Fibroblast of skin of right quadriceps (primary cell): Measurements from ENCODE around the gene PPP1R15B.

Source experiments
- DNase-seq: peaks from one replicate; pipeline ENCODE4 v3.0.0-alpha.2; 2013

PPP1R15B gene

GRCh38 chr1:204419064-204419403 is 7.4 kb upstream of the PPP1R15B start:
- DNase-seq = peak; percentile 81

DNA sequence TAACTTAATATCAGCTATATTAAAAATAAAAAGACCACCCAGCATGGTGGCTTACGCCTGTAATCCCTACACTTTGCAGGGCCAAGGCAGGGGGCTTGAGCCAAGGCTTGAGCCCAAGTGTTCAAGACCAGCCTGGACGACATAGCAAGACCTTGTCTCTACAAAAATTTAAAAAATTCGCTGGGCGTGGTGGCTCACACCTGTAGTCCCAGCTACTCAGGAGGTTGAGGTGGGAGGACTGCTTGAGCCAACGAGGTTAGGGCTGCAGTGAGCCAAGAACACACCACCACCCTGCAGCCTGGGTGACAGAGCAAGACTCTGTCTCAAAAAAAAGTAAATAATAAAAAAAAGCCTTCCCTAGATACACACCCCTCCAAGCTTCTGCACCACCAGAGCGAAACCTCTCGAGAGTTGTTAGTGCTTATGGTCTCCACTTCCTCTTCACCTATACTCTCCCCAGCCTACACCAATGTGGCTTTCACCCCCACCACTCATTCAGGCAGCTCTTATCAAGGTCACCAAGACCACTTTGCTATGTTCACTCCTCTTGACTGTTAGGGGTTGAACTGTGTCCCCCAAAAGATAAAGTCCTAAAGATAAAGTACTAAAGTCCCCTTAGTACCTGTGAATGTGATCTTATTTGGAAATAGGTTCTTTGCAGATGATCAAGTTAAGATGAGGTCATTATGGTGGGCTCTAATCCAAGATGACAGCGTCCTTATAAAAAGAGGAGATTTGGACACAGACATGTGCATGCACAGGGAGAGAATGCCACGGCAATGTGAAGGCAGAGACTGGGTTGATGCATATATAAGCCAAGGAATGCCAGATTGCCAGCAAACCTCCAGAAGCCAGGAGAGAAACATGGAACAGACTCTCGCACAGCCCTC is 6.8 kb upstream of the PPP1R15B start:
- DNase-seq = peak; percentile 69

DNA sequence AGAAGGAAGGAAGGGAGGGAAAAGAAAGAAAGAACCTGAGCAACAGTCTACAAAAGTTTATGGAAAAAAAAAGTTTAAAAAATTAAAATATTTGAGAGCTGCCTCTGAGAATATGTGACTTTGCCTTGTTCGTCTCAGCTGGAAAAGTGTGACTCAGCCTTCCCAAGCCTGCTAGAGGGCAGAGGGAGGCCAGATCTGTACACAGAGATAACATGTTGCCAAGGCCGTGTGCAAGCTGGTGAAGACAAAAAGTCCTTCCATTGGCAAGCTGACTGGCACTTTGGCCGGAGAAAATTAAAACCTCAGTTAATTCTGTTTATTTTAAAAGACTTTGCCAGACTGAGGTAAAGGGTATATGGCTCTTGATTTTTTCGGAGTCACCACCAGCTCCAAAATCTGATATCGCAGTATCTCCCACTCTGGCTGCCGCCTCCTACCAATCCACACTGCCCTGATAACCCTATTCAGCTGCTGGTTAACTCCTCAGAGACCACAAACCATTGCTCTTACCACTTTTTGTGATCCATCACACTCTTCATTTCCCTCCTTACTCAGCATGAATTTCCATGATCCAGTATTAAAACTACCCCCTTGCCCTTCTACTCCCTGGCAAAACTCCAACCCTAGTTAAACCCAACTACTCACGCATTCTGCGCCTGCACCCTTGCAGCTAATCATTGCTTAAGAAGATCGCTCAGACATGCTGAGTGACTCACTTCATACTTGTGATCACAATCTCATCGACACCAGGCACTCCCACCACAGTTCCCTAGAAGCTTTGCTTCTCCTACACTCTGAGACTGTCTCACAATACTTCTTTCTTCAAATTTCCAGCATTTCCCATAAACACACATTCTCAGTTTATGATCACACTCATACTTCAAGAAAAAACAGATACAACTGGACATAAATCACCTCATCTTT is 5.7 kb upstream of the PPP1R15B start:
- DNase-seq = peak; percentile 99

DNA sequence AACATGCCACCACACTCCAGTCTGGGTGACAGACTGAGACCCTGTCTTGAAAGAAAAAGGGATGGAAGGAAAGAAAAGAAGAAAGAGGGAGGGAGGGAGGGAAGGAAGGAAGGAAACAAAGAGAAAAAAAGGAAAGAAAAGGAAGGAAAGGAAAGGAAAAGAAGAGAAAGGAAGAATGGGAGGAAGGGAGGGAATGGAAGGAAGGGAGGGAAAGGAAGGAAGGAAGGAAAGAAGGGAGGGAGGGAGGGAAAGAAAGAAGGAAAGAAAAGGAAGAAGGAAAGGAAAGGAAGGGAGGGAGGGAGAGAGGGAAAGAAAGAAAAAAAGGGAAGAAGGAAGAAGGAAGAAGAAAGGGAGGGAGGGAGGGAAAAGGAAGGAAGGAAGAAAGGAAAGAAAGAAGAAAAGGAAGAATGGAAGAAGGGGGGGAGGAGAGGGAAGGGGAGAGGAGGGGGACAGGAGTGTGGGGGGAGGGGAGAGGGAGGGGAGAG is 5.0 kb upstream of the PPP1R15B start:
- no peak for DNase-seq

- DNase-seq = no peak
These were observed 3.7 kb upstream of the PPP1R15B start for GRCh38 chr1:204415351-204415750.

GRCh38 chr1:204414016-204414415 is 2.4 kb upstream of the PPP1R15B start:
- no peak for DNase-seq

DNA sequence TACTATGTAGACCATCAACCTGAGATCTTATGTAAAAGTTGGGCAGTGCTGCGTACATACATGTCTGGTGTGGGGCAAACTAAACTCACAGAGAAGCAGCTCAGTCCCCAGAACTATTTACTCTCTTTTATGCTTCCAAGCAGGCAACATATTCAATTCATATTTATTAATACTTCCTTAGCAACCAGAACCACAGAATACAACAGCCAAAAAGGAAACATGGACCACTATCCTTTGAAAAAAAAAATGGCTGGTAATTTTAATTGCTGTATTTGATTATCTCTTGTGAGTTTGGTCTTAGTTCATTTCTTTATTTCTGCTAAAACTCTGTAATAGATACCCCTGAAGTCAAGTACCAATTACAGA is 1.5 kb upstream of the PPP1R15B start:
- DNase-seq = no peak

- peak; percentile 24 for DNase-seq
These were observed 748 bp downstream of the PPP1R15B start for GRCh38 chr1:204410688-204411450.

DNA sequence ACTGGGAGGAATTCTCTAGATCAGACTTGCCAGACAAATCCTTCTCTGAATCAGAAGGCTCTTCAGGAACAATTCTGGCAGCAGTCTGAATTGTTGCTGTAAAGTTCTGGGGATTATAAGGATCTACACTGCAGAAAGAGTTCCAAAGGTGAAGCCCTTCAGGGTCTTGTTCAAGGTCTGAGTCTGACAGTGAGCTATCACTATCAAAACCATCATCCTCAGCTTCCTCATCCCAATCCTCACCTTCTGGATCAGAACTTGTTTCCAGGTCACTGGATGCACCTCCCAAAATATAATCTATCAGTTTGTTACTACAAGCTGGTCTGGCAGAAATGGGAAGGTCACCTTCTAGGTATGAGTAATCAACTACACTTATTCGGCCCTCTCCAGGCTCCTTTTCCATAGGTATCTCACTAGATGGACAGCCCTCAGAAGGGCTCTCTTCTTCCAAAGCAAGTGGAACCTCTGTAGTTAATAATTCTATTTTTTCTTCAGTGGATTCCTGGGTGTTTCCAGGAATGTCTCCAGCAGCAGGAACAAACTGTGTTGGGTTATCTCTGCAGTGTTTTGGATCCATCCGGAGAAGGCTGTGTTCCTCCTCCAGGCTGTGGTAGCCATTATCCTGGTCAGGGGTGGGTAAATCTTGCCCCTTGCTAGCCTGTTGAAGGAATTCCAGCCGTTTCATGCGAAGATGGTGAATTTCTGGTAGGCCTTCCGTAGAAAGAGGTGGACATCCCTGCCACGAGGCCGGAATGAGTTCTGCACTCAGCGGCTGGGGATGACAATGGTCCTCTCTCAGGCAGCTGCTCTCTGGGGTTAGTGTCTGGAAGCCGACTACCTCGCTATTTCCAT is 1.6 kb downstream of the PPP1R15B start:
- DNase-seq = no peak

GRCh38 chr1:204409123-204409522 is 2.5 kb downstream of the PPP1R15B start:
- no peak for DNase-seq

DNA sequence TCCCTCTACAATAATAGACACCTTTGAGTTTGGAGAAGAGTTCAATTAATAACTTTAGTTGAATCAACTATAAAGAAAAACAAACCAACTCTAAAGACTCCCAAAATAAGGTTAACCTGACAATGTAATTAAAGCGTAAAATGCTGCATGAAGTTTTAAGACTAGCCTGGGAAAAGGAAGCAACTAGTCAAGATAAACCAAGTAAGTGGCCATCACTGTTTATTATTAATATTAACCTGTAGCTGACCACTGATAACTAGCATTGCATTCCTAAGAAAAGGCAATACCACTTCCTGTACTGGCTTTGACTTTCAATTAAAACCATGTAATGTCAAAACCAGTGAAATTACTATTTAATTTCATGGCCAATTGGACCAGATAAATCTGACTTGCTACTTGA is 3.0 kb downstream of the PPP1R15B start:
- no peak for DNase-seq

DNA sequence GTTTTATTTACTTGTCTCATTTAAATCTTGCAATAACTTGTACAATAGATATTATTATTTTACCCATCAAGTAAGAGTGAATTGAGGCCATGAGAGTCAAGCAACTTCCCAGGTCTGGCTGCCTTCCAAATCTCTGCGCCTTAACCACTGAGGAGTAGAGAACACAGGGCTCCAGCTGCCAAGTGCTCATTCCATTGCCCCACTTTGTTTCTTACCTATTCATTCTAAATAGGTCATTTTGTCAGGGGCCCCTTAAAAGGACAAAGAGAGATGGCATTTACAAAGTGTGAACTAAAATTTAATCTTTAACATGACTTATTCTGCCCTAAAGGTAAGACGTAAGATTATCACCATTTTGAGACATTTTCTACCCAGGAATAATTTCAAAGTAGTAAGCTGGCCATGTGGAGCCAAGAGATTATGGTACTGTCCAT is 3.5 kb downstream of the PPP1R15B start:
- DNase-seq = peak; percentile 73

DNA sequence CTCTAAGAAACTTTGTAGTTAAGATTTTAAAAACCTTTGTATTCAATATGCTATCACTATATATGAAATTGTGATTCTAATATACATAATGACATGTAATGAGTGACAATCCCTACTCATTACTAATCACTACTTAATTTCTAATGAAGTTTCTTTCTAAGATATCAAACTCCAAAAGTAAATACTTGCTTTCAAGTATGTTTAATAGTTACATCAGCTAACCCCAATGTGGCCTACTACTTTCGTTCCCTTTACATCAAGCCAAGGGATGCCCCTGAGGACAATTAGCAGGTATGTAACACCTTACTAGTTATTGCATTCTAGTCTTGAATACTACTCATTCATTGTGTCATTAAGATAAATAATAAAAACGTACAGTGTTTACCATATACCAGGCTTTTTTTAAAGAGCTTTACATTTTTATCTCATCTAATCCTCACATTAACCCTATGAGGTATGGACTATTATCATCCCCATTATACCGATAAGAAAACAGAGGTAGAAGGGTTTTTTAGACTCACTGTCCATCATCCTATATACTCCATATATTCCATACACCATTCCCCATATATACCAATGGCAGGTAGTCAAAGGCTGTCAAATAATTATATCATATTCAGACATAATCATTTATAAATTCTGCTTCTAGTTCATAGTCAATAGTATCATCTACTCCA is 4.2 kb downstream of the PPP1R15B start:
- DNase-seq = no peak

DNA sequence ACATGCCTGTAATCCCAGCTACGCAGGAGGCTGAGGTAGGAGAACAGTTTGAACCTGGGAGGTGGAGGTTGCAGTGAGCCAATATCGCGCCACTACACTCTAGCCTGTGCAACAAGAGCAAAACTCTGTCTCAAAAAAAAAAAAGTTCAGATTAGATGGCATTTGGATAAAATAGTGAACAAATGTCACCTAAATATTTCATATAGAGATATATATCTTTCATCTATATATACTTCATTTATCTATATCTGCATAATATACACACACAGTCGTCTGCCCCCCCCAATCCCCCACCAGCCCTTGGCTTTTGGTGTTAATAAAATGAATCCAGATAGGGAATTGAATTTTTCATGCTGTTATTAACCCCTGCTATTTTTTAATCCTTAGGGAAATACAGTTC is 5.0 kb downstream of the PPP1R15B start:
- DNase-seq = no peak

DNA sequence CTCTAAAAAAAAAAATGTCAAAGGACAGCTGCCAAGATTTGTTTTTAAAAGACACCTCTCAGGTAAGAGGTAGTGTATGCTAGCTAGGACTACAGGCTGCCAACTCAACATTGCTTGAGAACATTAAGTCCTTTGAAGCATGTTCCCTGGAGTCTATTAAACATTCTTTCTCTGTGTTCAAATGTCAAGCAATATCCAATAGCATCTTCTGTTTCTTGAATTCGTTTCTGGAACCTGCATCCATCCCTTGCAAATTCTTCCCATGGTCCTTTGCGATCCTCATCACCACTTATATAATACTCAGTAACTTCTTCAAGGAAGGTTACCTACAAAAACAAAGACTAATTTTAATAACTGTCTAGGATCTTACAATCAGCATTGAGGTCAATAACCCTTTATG is 5.6 kb downstream of the PPP1R15B start:
- DNase-seq = no peak

- DNase-seq = no peak
These were observed 7.0 kb downstream of the PPP1R15B start for GRCh38 chr1:204404629-204405028.

DNA sequence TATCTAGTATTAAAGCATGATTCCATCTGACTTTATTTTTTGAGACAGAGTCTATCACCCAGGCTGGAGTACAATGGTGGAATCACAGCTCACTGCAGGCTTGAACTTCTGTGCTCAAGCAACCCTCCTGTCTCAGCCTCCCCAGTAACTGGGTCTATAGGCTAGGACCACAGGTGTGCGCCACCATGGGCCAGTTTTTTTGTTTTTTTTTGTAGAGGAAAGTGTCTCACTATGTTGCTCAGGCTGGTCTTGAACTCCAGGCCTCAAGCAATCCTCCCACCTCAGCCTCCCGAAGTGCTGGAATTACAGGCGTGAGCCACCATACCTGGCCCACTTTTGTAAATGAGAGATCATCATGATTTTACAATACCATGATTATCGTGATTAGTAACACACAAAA is 9.2 kb downstream of the PPP1R15B start:
- no peak for DNase-seq

DNA sequence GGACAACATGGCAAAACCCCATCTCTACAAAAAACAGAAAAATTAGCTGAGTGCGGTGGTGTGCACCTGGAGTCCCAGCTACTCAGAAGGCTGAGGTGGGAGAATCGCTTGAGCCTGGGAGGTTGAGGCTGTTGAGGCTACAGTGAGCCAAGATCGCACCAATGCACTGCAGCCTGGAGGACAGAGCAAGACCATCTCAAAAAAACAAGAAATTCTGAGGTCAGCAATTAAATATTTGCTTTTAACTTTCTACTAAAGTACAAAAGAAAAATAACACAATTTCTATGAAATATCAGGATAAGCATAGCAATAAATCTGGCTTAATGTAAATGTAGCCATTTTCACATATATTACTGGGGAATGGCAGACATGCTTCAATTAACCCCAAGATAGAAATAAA is 9.9 kb downstream of the PPP1R15B start:
- DNase-seq = no peak

- no peak for DNase-seq
These were observed 10.6 kb downstream of the PPP1R15B start for GRCh38 chr1:204400882-204401510.

GRCh38 chr1:204398197-204399125 is 13.2 kb downstream of the PPP1R15B start:
- peak; percentile 64 for DNase-seq
